ENCODE data around the gene TMED6.
"Not testable (repeated sequence)": the region's sequence is repeated elsewhere in the genome, so short reads cannot be mapped to it uniquely, and the experiment has no call there.

TMED6 gene

GRCh38 chr16:69376393-69377059 is 24.9 kb upstream of the TMED6 start:
- Mint-ChIP-seq H3K36me3 (ENCODE audit: low read depth) (peaks cover 40% of the 10 kb centered on the region), H3K27ac (no peak overlapping the region), H3K9me3 (no peaks in the 10 kb centered on the region)

GRCh38 chr16:69373019-69373418 is 21.4 kb upstream of the TMED6 start:
- H3K4me3 Mint-ChIP-seq, result no peak overlapping the region
- H3K9me3 Mint-ChIP-seq, result no peaks in the 10 kb centered on the region
- peaks cover 49% of the 10 kb centered on the region for H3K36me3 Mint-ChIP-seq (ENCODE audit: low read depth)
- H3K27ac Mint-ChIP-seq, result no peak overlapping the region
- DNase-seq (ENCODE audit: low spot score), result no peak
- H3K27me3 Mint-ChIP-seq (ENCODE audit: low read depth), result no peaks in the 10 kb centered on the region
- peaks cover 5% of the 10 kb centered on the region for H3K4me1 Mint-ChIP-seq (ENCODE audit: low read depth)

More at GRCh38 chr16:69376393-69377059, 24.9 kb upstream of the TMED6 start:
- H3K4me1 Mint-ChIP-seq (ENCODE audit: low read depth), result peaks cover 3% of the 10 kb centered on the region
- no peak for DNase-seq (ENCODE audit: low spot score)
- H3K4me3 Mint-ChIP-seq, result no peak overlapping the region
- H3K27me3 Mint-ChIP-seq (ENCODE audit: low read depth), result no peaks in the 10 kb centered on the region

GRCh38 chr16:69371564-69371963 is 20.0 kb upstream of the TMED6 start:
- DNase-seq (ENCODE audit: low spot score), result no peak
- Mint-ChIP-seq H3K9me3 (no peaks in the 10 kb centered on the region), H3K4me1 (ENCODE audit: low read depth) (peaks cover 5% of the 10 kb centered on the region), H3K36me3 (ENCODE audit: low read depth) (peaks cover 55% of the 10 kb centered on the region), H3K27me3 (ENCODE audit: low read depth) (no peaks in the 10 kb centered on the region), H3K4me3 (no peak overlapping the region), H3K27ac (no peak overlapping the region)

GRCh38 chr16:69368866-69369265 is 17.3 kb upstream of the TMED6 start:
- Mint-ChIP-seq H3K9me3 (no peaks in the 10 kb centered on the region), H3K27me3 (ENCODE audit: low read depth) (no peaks in the 10 kb centered on the region), H3K36me3 (ENCODE audit: low read depth) (peaks cover 62% of the 10 kb centered on the region), H3K4me1 (ENCODE audit: low read depth) (peaks cover 6% of the 10 kb centered on the region), H3K27ac (no peak overlapping the region), H3K4me3 (no peak overlapping the region)
- DNase-seq (ENCODE audit: low spot score), result no peak

- peaks cover 60% of the 10 kb centered on the region for H3K36me3 Mint-ChIP-seq (ENCODE audit: low read depth)
- no peak for DNase-seq (ENCODE audit: low spot score)
- H3K4me3 Mint-ChIP-seq, result no peak overlapping the region
- H3K4me1 Mint-ChIP-seq (ENCODE audit: low read depth), result peaks cover 8% of the 10 kb centered on the region
- H3K27ac Mint-ChIP-seq, result no peak overlapping the region
- H3K9me3 Mint-ChIP-seq, result no peaks in the 10 kb centered on the region
- no peaks in the 10 kb centered on the region for H3K27me3 Mint-ChIP-seq (ENCODE audit: low read depth)
These were observed 16.4 kb upstream of the TMED6 start for GRCh38 chr16:69367980-69368379.

- no peaks in the 10 kb centered on the region for H3K27me3 Mint-ChIP-seq (ENCODE audit: low read depth)
- H3K27ac Mint-ChIP-seq, result no peak overlapping the region
- H3K36me3 Mint-ChIP-seq (ENCODE audit: low read depth), result peaks cover 54% of the 10 kb centered on the region
- H3K9me3 Mint-ChIP-seq, result no peaks in the 10 kb centered on the region
- H3K4me1 Mint-ChIP-seq (ENCODE audit: low read depth), result peaks cover 6% of the 10 kb centered on the region
- no peak overlapping the region for H3K4me3 Mint-ChIP-seq
- DNase-seq (ENCODE audit: low spot score), result no peak
These were observed 14.8 kb upstream of the TMED6 start for GRCh38 chr16:69366431-69366830.

- no peaks in the 10 kb centered on the region for H3K9me3 Mint-ChIP-seq
- peaks cover 5% of the 10 kb centered on the region for H3K4me1 Mint-ChIP-seq (ENCODE audit: low read depth)
- H3K36me3 Mint-ChIP-seq (ENCODE audit: low read depth), result peaks cover 55% of the 10 kb centered on the region
- no peak overlapping the region for H3K27ac Mint-ChIP-seq
- no peak for DNase-seq (ENCODE audit: low spot score)
- H3K4me3 Mint-ChIP-seq, result no peak overlapping the region
- no peaks in the 10 kb centered on the region for H3K27me3 Mint-ChIP-seq (ENCODE audit: low read depth)
These were observed 14.3 kb upstream of the TMED6 start for GRCh38 chr16:69365901-69366300.

GRCh38 chr16:69364088-69364487 is 12.5 kb upstream of the TMED6 start:
- Mint-ChIP-seq H3K27me3 (ENCODE audit: low read depth) (no peaks in the 10 kb centered on the region), H3K9me3 (no peaks in the 10 kb centered on the region), H3K4me3 (no peak overlapping the region), H3K4me1 (ENCODE audit: low read depth) (peaks cover 3% of the 10 kb centered on the region), H3K27ac (no peak overlapping the region), H3K36me3 (ENCODE audit: low read depth) (peaks cover 45% of the 10 kb centered on the region)
- DNase-seq (ENCODE audit: low spot score), result no peak

GRCh38 chr16:69363281-69363717 is 11.7 kb upstream of the TMED6 start:
- Mint-ChIP-seq H3K27me3 (ENCODE audit: low read depth) (no peaks in the 10 kb centered on the region), H3K4me1 (ENCODE audit: low read depth) (peaks cover 3% of the 10 kb centered on the region), H3K9me3 (no peaks in the 10 kb centered on the region), H3K4me3 (no peak overlapping the region), H3K27ac (no peak overlapping the region), H3K36me3 (ENCODE audit: low read depth) (peaks cover 40% of the 10 kb centered on the region)
- DNase-seq (ENCODE audit: low spot score), result no peak

- peaks cover 38% of the 10 kb centered on the region for H3K36me3 Mint-ChIP-seq (ENCODE audit: low read depth)
- H3K9me3 Mint-ChIP-seq; H3K4me1 Mint-ChIP-seq (ENCODE audit: low read depth); DNase-seq (ENCODE audit: low spot score); H3K4me3 Mint-ChIP-seq; H3K27me3 Mint-ChIP-seq (ENCODE audit: low read depth); H3K27ac Mint-ChIP-seq: not testable (repeated sequence)
These were observed 8.5 kb upstream of the TMED6 start for GRCh38 chr16:69360070-69360469.

GRCh38 chr16:69350536-69351133 is 951 bp downstream of the TMED6 start:
- Mint-ChIP-seq H3K27me3 (ENCODE audit: low read depth) (no peaks in the 10 kb centered on the region), H3K4me1 (ENCODE audit: low read depth) (no peaks in the 10 kb centered on the region), H3K9me3 (no peaks in the 10 kb centered on the region), H3K27ac (no peak overlapping the region), H3K4me3 (no peak overlapping the region), H3K36me3 (ENCODE audit: low read depth) (peaks cover 22% of the 10 kb centered on the region)
- no peak for DNase-seq (ENCODE audit: low spot score)

- no peak for DNase-seq (ENCODE audit: low spot score)
- no peak overlapping the region for H3K4me3 Mint-ChIP-seq
- H3K27ac Mint-ChIP-seq, result no peak overlapping the region
- H3K36me3 Mint-ChIP-seq (ENCODE audit: low read depth), result peaks cover 16% of the 10 kb centered on the region
- no peaks in the 10 kb centered on the region for H3K27me3 Mint-ChIP-seq (ENCODE audit: low read depth)
- H3K4me1 Mint-ChIP-seq (ENCODE audit: low read depth), result no peaks in the 10 kb centered on the region
- no peaks in the 10 kb centered on the region for H3K9me3 Mint-ChIP-seq
These were observed 2.0 kb downstream of the TMED6 start for GRCh38 chr16:69349536-69349935.

GRCh38 chr16:69348222-69348621 is 3.4 kb downstream of the TMED6 start:
- no peak overlapping the region for H3K27ac Mint-ChIP-seq
- no peaks in the 10 kb centered on the region for H3K9me3 Mint-ChIP-seq
- peaks cover 18% of the 10 kb centered on the region for H3K36me3 Mint-ChIP-seq (ENCODE audit: low read depth)
- no peak overlapping the region for H3K4me3 Mint-ChIP-seq
- no peak for DNase-seq (ENCODE audit: low spot score)
- no peaks in the 10 kb centered on the region for H3K27me3 Mint-ChIP-seq (ENCODE audit: low read depth)
- H3K4me1 Mint-ChIP-seq (ENCODE audit: low read depth), result peaks cover under 1% of the 10 kb centered on the region

- Mint-ChIP-seq H3K36me3 (ENCODE audit: low read depth) (peaks cover 24% of the 10 kb centered on the region), H3K27ac (no peak overlapping the region), H3K9me3 (no peaks in the 10 kb centered on the region), H3K4me3 (no peak overlapping the region), H3K27me3 (ENCODE audit: low read depth) (no peaks in the 10 kb centered on the region), H3K4me1 (ENCODE audit: low read depth) (peaks cover 8% of the 10 kb centered on the region)
- DNase-seq (ENCODE audit: low spot score), result no peak
These were observed 4.9 kb downstream of the TMED6 start for GRCh38 chr16:69346683-69347082.

- Mint-ChIP-seq H3K4me1 (ENCODE audit: low read depth) (peaks cover 15% of the 10 kb centered on the region), H3K36me3 (ENCODE audit: low read depth) (peaks cover 31% of the 10 kb centered on the region), H3K27me3 (ENCODE audit: low read depth) (no peaks in the 10 kb centered on the region), H3K27ac (no peak overlapping the region), H3K9me3 (no peaks in the 10 kb centered on the region), H3K4me3 (no peak overlapping the region)
- DNase-seq (ENCODE audit: low spot score), result no peak
These were observed 5.7 kb downstream of the TMED6 start for GRCh38 chr16:69345923-69346322.

All from T-helper 2 cell treated with Interferon-gamma antibody and Interleukin-4, amounts not matched to agents 5 μg/mL and 100 μg/mL, for 36 hours (primary cell).